ENCODE measurements around the gene MRPL24. TPM values are rescaled to one million over a fixed set of nuclear protein-coding genes. Genes with fewer than 3 reads are reported as not detected.

The MRPL24 gene
- total and polyA plus RNA-seq, 9 of the 15 experiments (the other 6 are each of a cell fraction or from before 2014, with no cell fraction given) = 74.3 to 267 (median 113) TPM

DNA sequence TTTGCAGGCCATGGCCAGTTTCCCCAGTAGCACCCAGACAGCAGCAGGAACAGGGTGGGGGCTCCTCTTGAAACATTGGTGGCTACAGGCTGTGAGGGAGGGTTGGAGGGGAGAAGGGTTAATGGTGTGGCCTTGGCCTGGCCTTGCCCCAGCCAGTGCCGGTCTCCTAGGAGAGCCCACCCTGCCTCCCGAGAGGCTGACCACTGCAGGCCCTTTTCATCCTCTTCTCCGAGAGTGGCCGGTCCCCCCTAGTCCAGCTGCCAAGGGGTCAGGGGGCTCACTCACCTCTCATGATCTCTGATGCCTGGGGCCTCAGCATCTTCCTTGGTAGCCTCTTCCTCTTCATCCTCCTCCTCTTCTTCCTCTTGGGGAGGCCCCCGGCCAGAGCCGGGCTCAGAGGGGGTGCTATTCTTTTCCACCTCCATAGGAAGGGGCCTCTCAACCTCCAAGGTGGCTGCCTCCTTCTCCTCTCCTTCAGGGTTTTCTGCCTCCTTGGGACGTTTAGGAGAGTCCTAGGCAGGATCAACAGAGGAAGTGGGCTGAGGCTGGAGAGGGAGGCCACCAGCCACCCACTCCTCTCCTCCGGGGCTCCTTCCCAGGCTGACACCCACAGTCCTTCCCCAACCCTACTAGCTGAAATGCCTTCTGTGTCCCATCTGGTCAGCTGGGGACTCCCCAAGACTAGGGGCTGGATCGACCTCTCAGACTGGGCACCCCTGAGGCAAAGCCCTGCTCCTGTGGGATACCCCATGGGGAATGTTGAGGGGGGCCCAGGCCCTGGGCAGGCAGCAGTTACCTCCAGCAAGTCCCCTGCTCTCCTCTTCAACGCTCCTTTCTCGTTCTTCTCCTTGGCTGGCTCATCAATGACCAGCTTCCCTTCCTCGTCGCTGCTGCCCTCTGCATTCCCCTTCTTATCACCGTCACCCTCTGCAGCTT, 2.7 kb upstream of the MRPL24 start:
- intact Hi-C loops (cut with micrococcal nuclease) = no loop called here
- H4K20me1 ChIP-seq (replicated peaks; ENCODE audit: control insufficient read depth, insufficient read depth, low read length) = peaks cover 26% of the 10 kb centered on the region
- no peak for TF ChIP-seq LEF1 (IDR thresholded peaks at IDR 0.05)
- no peak for TF ChIP-seq ZNF175 (CRISPR knock-in tag; IDR thresholded peaks at IDR 0.05; ENCODE audit: low read depth)
- TF ChIP-seq, protein P1, sequence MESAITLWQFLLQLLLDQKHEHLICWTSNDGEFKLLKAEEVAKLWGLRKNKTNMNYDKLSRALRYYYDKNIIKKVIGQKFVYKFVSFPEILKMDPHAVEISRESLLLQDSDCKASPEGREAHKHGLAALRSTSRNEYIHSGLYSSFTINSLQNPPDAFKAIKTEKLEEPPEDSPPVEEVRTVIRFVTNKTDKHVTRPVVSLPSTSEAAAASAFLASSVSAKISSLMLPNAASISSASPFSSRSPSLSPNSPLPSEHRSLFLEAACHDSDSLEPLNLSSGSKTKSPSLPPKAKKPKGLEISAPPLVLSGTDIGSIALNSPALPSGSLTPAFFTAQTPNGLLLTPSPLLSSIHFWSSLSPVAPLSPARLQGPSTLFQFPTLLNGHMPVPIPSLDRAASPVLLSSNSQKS (CRISPR knock-in tag; IDR thresholded peaks at IDR 0.05) = no peak
- 0 out of 2 replicates have a peak, but pooled peaks have one; percentile 15 for TF ChIP-seq POLR2A (conservative IDR thresholded peaks at IDR 0.05)
- TF ChIP-seq BRF1 (IDR thresholded peaks at IDR 0.05; ENCODE audit: borderline replicate concordance, extremely low read depth, insufficient read length) = no peak
- TF ChIP-seq ZNF507 (tag; conservative IDR thresholded peaks at IDR 0.05) = no peak
- no peak for TF ChIP-seq CEBPB (tag; IDR thresholded peaks at IDR 0.05)
- no peak for TF ChIP-seq SMAD4 (CRISPR knock-in tag; conservative IDR thresholded peaks at IDR 0.05)
- TF ChIP-seq SREBF1 (IDR thresholded peaks at IDR 0.05; ENCODE audit: borderline replicate concordance, low read depth, low read length) = no peak
- no peak for TF ChIP-seq MYC (IDR thresholded peaks at IDR 0.05; ENCODE audit: low read depth, low read length)
- TF ChIP-seq MYC (CRISPR knock-in tag; IDR thresholded peaks at IDR 0.05; ENCODE audit: borderline replicate concordance, low read depth) = no peak
- no peak for TF ChIP-seq GATA2 (CRISPR knock-in tag; IDR thresholded peaks at IDR 0.05)
- 0 out of 2 replicates have a peak, but pooled peaks have one; percentile 12 for TF ChIP-seq POLR2G (IDR thresholded peaks at IDR 0.05; ENCODE audit: low read depth, low read length)
- no peak for TF ChIP-seq ZNF146 (CRISPR knock-in tag; IDR thresholded peaks at IDR 0.05; ENCODE audit: unreplicated experiment)
- H3K9me1 ChIP-seq (ENCODE audit: control insufficient read depth, insufficient read depth, low read length) = no peaks in the 10 kb centered on the region
- no peak overlapping the region for H2AFZ ChIP-seq (ENCODE audit: low read depth, low read length)
- H3K9me3 ChIP-seq (replicated peaks; ENCODE audit: control insufficient read depth, insufficient read depth, low read depth, low read length) = no peaks in the 10 kb centered on the region
- peaks cover 72% of the 10 kb centered on the region for H3K36me3 ChIP-seq (ENCODE audit: control insufficient read depth, insufficient read depth, low read length)
- POLR2A ChIA-PET = interaction anchor here (0.5 to 0.7 kb wide), 4 partner anchors 55 to 1206 kb away, joined by 3 to 4 read pairs (median 3); no protein-coding TSS in a partner anchor
- no peak overlapping the region for H3K4me3 ChIP-seq
- CTCF ChIA-PET (ENCODE audit: low intra/inter-chr PET ratio) = no interaction called here
- H3K9ac ChIP-seq (ENCODE audit: insufficient read depth in 1 of 2, low read depth in 2 of 2, low read length in 2 of 2) = peak overlapping the region in 1 of 2 experiments; percentile 53; a peak in 2 of 4 replicates
- no peak overlapping the region; the same call in 1 of the 2 replicates for H3K4me2 ChIP-seq (ENCODE audit: insufficient read depth, low read length)
- BruUV-seq (replicated peaks) = TSS peak; percentile 38
- H3K27ac ChIP-seq (ENCODE audit: extremely low read depth, low read depth, low read length) = peak overlapping the region; percentile 82; the same call in 2 of the 3 replicates
- peaks cover 44 to 50% of the 10 kb centered on the region in 2 experiments for H3K4me1 ChIP-seq (replicated peaks in 1 of 2; ENCODE audit: control insufficient read depth in 2 of 2, insufficient read depth in 2 of 2, low read length in 2 of 2)
- no peak for ATAC-seq
- H3K79me2 ChIP-seq (ENCODE audit: control insufficient read depth, insufficient read depth, low read length) = peaks cover 67% of the 10 kb centered on the region
- H3K27me3 ChIP-seq (ENCODE audit: control insufficient read depth in 2 of 2, insufficient read depth in 2 of 2, low read length in 2 of 2) = no peaks in the 10 kb centered on the region
- no peak for FAIRE-seq
- in situ Hi-C loops (cut with MboI) = loop anchor here (25.0 kb wide), 1 partner anchor 1431 kb away; the partner anchor contains the start of genes FDPS, PKLR and RUSC1
- DNase-seq (ENCODE audit: extremely low read depth in 1 of 4, low spot score in 3 of 4) = no peak
- 82% methylated on average over 8 of the region's 14 CpGs for WGBS (ENCODE audit: insufficient coverage, low coverage, missing lambda C conversion rate)
